SK-N-SH (cell line): ENCODE results near the gene RET. TPM values are rescaled to one million over a fixed set of nuclear protein-coding genes. Genes with fewer than 3 reads are reported as not detected.

ENCODE experiments used
- CTCF ChIA-PET: fragments of 300-600, 350-600 bp; formaldehyde crosslinking; extraction: SDS; loops from one replicate; lab custom pipeline; 2021; lab: Yijun Ruan, JAX
- POLR2A ChIA-PET: fragments of 350-600 bp; sonication (Branson Sonifier 250); formaldehyde crosslinking; extraction: SDS; loops from one replicate; lab custom pipeline; 2020; ENCODE audit warnings: antibody characterized with exemption, inconsistent platforms; lab: Yijun Ruan, JAX
- DNase-seq: peaks from one replicate; pipeline ENCODE4 v3.0.0; 2012
- H2AFZ ChIP-seq: fragments of 200-600 bp; sonication (generic); 2 replicates; pipeline ENCODE4 v1.8.1; 2016; ENCODE audit warnings: antibody characterized with exemption, mild to moderate bottlenecking, low read depth
- H3F3A ChIP-seq: fragments of 200-600 bp; sonication (generic); replicated peaks from 2 replicates; pipeline ENCODE3; 2016; ENCODE audit warnings: antibody characterized with exemption, mild to moderate bottlenecking; ENCODE audit not compliant: insufficient read depth
- H3K27ac ChIP-seq, 2 experiments: fragments of 200-500 bp in 1 of 2; fragments of 200-600 bp in 1 of 2; sonication (Bioruptor generic) in 1 of 2; sonication (generic), shearing (Covaris generic) in 1 of 2; 2 replicates each; pipeline versions ENCODE4 v1.5.1 to v1.6.1; 2014 to 2016; ENCODE audit warnings: low read depth in 2 of 2, inconsistent platforms in 1 of 2, low read length in 1 of 2, mild to moderate bottlenecking in 1 of 2, mixed read lengths in 1 of 2
- H3K27me3 ChIP-seq: fragments of 200-600 bp; sonication (generic), shearing (Covaris generic); 2 replicates; pipeline ENCODE4 v1.6.1; 2016; ENCODE audit warnings: mixed run types; ENCODE audit not compliant: insufficient read depth
- H3K36me3 ChIP-seq, 2 experiments: fragments of 200-500 bp in 1 of 2; fragments of 200-600 bp in 1 of 2; sonication (Bioruptor generic) in 1 of 2; sonication (generic) in 1 of 2; replicated peaks in 1 of 2; 2 replicates each; pipeline versions ENCODE3 to v1.5.1; 2014 to 2016; ENCODE audit warnings: low read length in 1 of 2, mild to moderate bottlenecking in 1 of 2; ENCODE audit not compliant: insufficient read depth in 2 of 2, control insufficient read depth in 1 of 2
- H3K4me1 ChIP-seq, 2 experiments: fragments of 200-500 bp in 1 of 2; fragments of 200-600 bp in 1 of 2; sonication (Bioruptor generic) in 1 of 2; sonication (generic), shearing (Covaris generic) in 1 of 2; 2 replicates each; pipeline versions ENCODE4 v1.5.1 to v1.6.1; 2014 to 2016; ENCODE audit warnings: low read depth in 1 of 2, low read length in 1 of 2, mixed run types in 1 of 2; ENCODE audit not compliant: insufficient read depth in 2 of 2, control insufficient read depth in 1 of 2
- H3K4me2 ChIP-seq: fragments of 200-600 bp; sonication (generic), shearing (Covaris generic); 2 replicates; pipeline ENCODE4 v1.6.1; 2017; ENCODE audit warnings: mixed run types
- H3K4me3 ChIP-seq, 2 experiments: fragments of 200-500 bp in 1 of 2; fragments of 200-600 bp in 1 of 2; sonication (Bioruptor generic) in 1 of 2; sonication (generic), shearing (Covaris generic) in 1 of 2; 2 replicates each; pipeline versions ENCODE4 v1.5.1 to v1.8.1; 2014 to 2016; ENCODE audit warnings: low read depth in 2 of 2, inconsistent platforms in 1 of 2, low read length in 1 of 2, mild to moderate bottlenecking in 1 of 2, mixed read lengths in 1 of 2, moderate library complexity in 1 of 2
- H3K79me2 ChIP-seq: fragments of 200-600 bp; sonication (generic); 2 replicates; pipeline ENCODE4 v1.8.1; 2017; ENCODE audit warnings: mild to moderate bottlenecking; ENCODE audit not compliant: insufficient read depth
- H3K9ac ChIP-seq: fragments of 200-600 bp; sonication (generic); 2 replicates; pipeline ENCODE4 v1.6.1; 2017; ENCODE audit warnings: mixed run types
- H3K9me2 ChIP-seq: fragments of 200-600 bp; sonication (generic); 2 replicates; pipeline ENCODE4 v1.6.1; 2017; ENCODE audit warnings: mixed run types
- H3K9me3 ChIP-seq: fragments of 200-600 bp; sonication (generic); 2 replicates; pipeline ENCODE4 v1.6.1; 2017; ENCODE audit warnings: mixed run types, mild to moderate bottlenecking, moderate library complexity
- H4K20me1 ChIP-seq: fragments of 200-600 bp; sonication (generic); 2 replicates; pipeline ENCODE4 v1.6.1; 2017; ENCODE audit warnings: mild to moderate bottlenecking, mixed run types; ENCODE audit not compliant: insufficient read depth
- CHD2 ChIP-seq: fragments of 150-350 bp; IDR thresholded peaks from 2 replicates; pipeline ENCODE4 v1.6.1; 2018; ENCODE audit warnings: low read length; ENCODE audit not compliant: partially characterized antibody
- ELF1 ChIP-seq: IDR thresholded peaks from 2 replicates; pipeline ENCODE4 v1.4.0; 2012
- FOXJ3 ChIP-seq: sonication (generic); formaldehyde crosslinking; IDR thresholded peaks from 2 replicates; pipeline ENCODE4 v1.5.1; 2020; ENCODE audit warnings: mild to moderate bottlenecking, missing genetic modification reagents
- FOXM1 ChIP-seq: IDR thresholded peaks from 2 replicates; pipeline ENCODE4 v1.4.0; 2012; ENCODE audit warnings: low read depth, mild to moderate bottlenecking
- PBX3 ChIP-seq: IDR thresholded peaks from 2 replicates; pipeline ENCODE4; 2012
- POLR2AphosphoS5 ChIP-seq: IDR thresholded peaks from 2 replicates; pipeline ENCODE4 v1.6.1; 2012; ENCODE audit warnings: low read depth, low read length
- REST ChIP-seq: IDR thresholded peaks from 2 replicates; pipeline ENCODE4 v1.6.1; 2012; ENCODE audit warnings: mild to moderate bottlenecking, low read depth, low read length, moderate library complexity
- RFX5 ChIP-seq: IDR thresholded peaks from 2 replicates; pipeline ENCODE4 v1.6.1; 2012; ENCODE audit warnings: mild to moderate bottlenecking, improper control_type of control experiment, low read length
- SMC3 ChIP-seq: IDR thresholded peaks from 2 replicates; pipeline ENCODE4 v1.6.1; 2012; ENCODE audit warnings: low read depth, low read length, improper control_type of control experiment
- TEAD4 ChIP-seq: IDR thresholded peaks from 2 replicates; pipeline ENCODE4 v1.4.0; 2012; ENCODE audit warnings: mild to moderate bottlenecking, borderline replicate concordance; ENCODE audit not compliant: insufficient read depth
- USF2 ChIP-seq: fragments of 150-350 bp; IDR thresholded peaks from 2 replicates; pipeline ENCODE4 v1.6.1; 2017; ENCODE audit warnings: antibody characterized with exemption, low read length, low read depth, borderline replicate concordance
- YY1 ChIP-seq: IDR thresholded peaks from 2 replicates; pipeline ENCODE4 v1.4.0; 2012; ENCODE audit warnings: low read depth, mild to moderate bottlenecking
- WGBS: methylation state at CpG from one replicate; pipeline ENCODE4 v1.1.6; 2017; ENCODE audit warnings: low lambda C conversion rate; 5-methylcytosine and 5-hydroxymethylcytosine counted together
- polyA plus RNA-seq, 3 experiments: library from polyadenylated mRNA; depleted of rRNA; stranded (reverse); fragments of >200 nt; gene quantifications; 2 replicates each; pipeline ENCODE4 v1.2.3, GENCODE V29; 2012
- TF ChIP-seq, protein P1 (sequence below): IDR thresholded peaks from 2 replicates; pipeline ENCODE4 v1.4.0; 2012; ENCODE audit warnings: low read depth

RET gene
- polyA plus RNA-seq, 1 of the 3 experiments (the other 2 are of a cell fraction) = 3.2 TPM

DNA sequence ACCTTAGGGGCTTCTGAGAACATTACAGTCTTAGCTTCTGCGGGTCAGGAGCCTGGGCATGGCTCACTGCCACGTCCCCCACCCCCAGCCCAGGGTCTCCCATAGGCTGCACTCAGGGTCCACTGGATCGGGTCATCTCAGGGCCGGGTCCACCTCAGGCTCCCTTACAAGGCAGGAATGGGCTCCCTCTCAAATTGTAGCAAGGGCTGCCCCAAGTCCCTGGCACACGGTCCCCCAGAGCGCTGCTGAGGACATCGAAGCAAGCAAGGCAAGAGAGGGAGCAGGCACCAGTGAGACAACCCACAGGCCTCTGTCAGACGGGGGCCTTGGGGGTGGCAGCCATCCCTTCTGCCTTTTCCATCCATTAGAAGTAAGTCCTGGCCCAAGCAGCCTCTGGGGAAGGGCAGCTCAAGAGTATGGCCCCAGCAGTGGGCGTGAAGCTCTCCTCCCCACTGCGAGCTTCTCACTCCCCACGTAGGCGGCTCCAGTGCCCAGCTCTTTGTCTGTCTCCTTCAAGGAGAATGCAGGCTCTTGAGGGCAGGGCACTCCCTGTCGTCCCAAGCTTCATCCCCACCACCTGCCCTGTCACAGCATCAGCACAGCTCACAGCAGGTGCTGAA lies 18.0 kb upstream of the RET start (continued):
- TF ChIP-seq POLR2AphosphoS5 (no peak), FOXJ3 (no peak), PBX3 (no peak)

DNA sequence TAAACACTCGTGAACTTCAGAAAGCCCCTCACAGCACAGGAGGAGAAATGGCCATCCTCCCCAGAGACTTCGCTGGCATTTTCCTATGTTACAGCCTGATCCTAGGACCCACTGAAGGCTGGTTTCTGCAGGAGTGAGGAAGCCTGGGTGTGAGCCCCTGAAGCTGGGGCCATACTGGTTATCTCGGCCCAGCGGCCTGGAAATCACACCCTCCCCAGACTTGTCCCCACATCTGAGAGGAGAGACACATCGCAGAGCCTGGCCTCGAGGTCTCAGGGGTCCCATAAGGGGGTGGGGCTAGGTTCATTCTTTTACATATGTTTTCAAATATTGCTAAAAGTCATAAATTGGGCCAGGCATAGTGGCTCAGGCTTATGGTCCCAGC lies 17.5 kb upstream of the RET start:
- ChIA-PET POLR2A (interaction anchor here (1.1 to 6.3 kb wide), 5 partner anchors 11 to 118 kb away, joined by 3 to 50 read pairs (median 4); partner anchors contain the start of gene RET), CTCF (interaction anchor here (0.8 to 1.9 kb wide), 8 partner anchors 10 to 192 kb away, joined by 3 to 13 read pairs (median 6); no protein-coding TSS in a partner anchor)
- no peak overlapping the region for H3K9ac ChIP-seq

More for the DNA sequence above, 17.5 kb upstream of the RET start:
- Histone ChIP-seq H4K20me1 (no peaks in the 10 kb centered on the region), H3K4me2 (no peak overlapping the region), H3K9me3 (no peaks in the 10 kb centered on the region), H3K27ac (peak overlapping the region in 1 of 2 experiments; percentile 100; a peak in 2 of 4 replicates), H3K27me3 (no peaks in the 10 kb centered on the region), H3K9me2 (no peaks in the 10 kb centered on the region), H3K36me3 (no peaks in the 10 kb centered on the region), H3K4me1 (peaks cover 0 to 92% of the 10 kb centered on the region in 2 experiments; a peak in 2 of 4 replicates), H3K4me3 (no peak overlapping the region), H3K79me2 (no peaks in the 10 kb centered on the region)
- 54% methylated on average over 5 of the region's 6 CpGs for WGBS
- DNase-seq = no peak
- no peak for TF ChIP-seq ELF1
- no peak for TF ChIP-seq FOXM1
- no peak for TF ChIP-seq TEAD4
- no peak for TF ChIP-seq REST
- TF ChIP-seq, protein P1, sequence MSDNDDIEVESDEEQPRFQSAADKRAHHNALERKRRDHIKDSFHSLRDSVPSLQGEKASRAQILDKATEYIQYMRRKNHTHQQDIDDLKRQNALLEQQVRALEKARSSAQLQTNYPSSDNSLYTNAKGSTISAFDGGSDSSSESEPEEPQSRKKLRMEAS = no peak
- no peak for TF ChIP-seq RFX5
- no peak for TF ChIP-seq USF2
- TF ChIP-seq CHD2 = no peak
- no peak for TF ChIP-seq SMC3
- no peak for TF ChIP-seq YY1
- TF ChIP-seq, all 33 proteins: peak for 0
- H3F3A ChIP-seq = no peaks in the 10 kb centered on the region
- H2AFZ ChIP-seq = no peak overlapping the region
